Hepatocyte (in vitro differentiated cells): ENCODE measurements around the gene DHRS12. TPM values are rescaled to one million over a fixed set of nuclear protein-coding genes. Genes with fewer than 3 reads are reported as not detected.
A peak's percentile ranks its signal among the peaks of the same experiment; 100 is the strongest.

ENCODE experiments used
- DNase-seq: peaks from one replicate; pipeline ENCODE4 v3.0.0-alpha.2; 2016; ENCODE audit warnings: low spot score
- H2AFZ ChIP-seq: fragments of 200-600 bp; sonication (generic); 2 replicates; pipeline ENCODE4 v1.6.0; 2016; ENCODE audit warnings: antibody characterized with exemption, mild to moderate bottlenecking
- H3K27ac ChIP-seq: fragments of 200-600 bp; sonication (generic); 2 replicates; pipeline ENCODE4 v1.5.1; 2016; ENCODE audit warnings: mild to moderate bottlenecking
- H3K27me3 ChIP-seq: fragments of 200-600 bp; sonication (generic); 2 replicates; pipeline ENCODE4 v1.6.1; 2016
- H3K36me3 ChIP-seq: fragments of 200-600 bp; sonication (generic); replicated peaks from 2 replicates; pipeline ENCODE4 v1.5.1; 2016; ENCODE audit warnings: low read depth; ENCODE audit not compliant: insufficient read depth
- H3K4me1 ChIP-seq: fragments of 200-600 bp; sonication (generic); 2 replicates; pipeline ENCODE4 v1.5.1; 2016; ENCODE audit warnings: mild to moderate bottlenecking, moderate library complexity; ENCODE audit not compliant: insufficient read depth
- H3K4me2 ChIP-seq: fragments of 200-600 bp; sonication (generic); 2 replicates; pipeline ENCODE4 v1.6.0; 2016
- H3K4me3 ChIP-seq: fragments of 200-600 bp; sonication (generic); 2 replicates; pipeline ENCODE4 v1.5.1; 2016; ENCODE audit warnings: mild to moderate bottlenecking
- H3K79me2 ChIP-seq: fragments of 200-600 bp; sonication (generic); 2 replicates; pipeline ENCODE4 v1.6.0; 2017; ENCODE audit warnings: mild to moderate bottlenecking
- H3K9me2 ChIP-seq: fragments of 200-600 bp; sonication (generic); replicated peaks from 2 replicates; pipeline ENCODE4 v1.6.0; 2017; ENCODE audit warnings: mild to moderate bottlenecking; ENCODE audit not compliant: insufficient read depth
- H3K9me3 ChIP-seq: fragments of 200-600 bp; sonication (generic); 2 replicates; pipeline ENCODE4 v1.5.1; 2016; ENCODE audit warnings: low read depth, mild to moderate bottlenecking
- H4K20me1 ChIP-seq: fragments of 200-600 bp; sonication (generic); 2 replicates; pipeline ENCODE4 v1.6.0; 2016; ENCODE audit warnings: mild to moderate bottlenecking; ENCODE audit not compliant: insufficient read depth, poor library complexity, severe bottlenecking
- CTCF ChIP-seq: fragments of 200-600 bp; sonication (generic); IDR thresholded peaks from 2 replicates; pipeline ENCODE4 v1.5.1; 2016; ENCODE audit warnings: antibody characterized with exemption, mild to moderate bottlenecking; ENCODE audit not compliant: poor library complexity
- EZH2 ChIP-seq: fragments of 200-600 bp; sonication (generic); IDR thresholded peaks from 2 replicates; pipeline ENCODE4 v1.6.1; 2016; ENCODE audit warnings: antibody characterized with exemption, mild to moderate bottlenecking, borderline replicate concordance
- EZH2phosphoT487 ChIP-seq: fragments of 200-600 bp; sonication (generic); IDR thresholded peaks from one replicate; pipeline ENCODE4 v1.6.1; 2018; ENCODE audit warnings: antibody characterized with exemption, mild to moderate bottlenecking, low read depth, moderate library complexity; ENCODE audit not compliant: unreplicated experiment, severe bottlenecking
- WGBS: methylation state at CpG from one replicate; pipeline ENCODE4 v1.1.6; 2016; ENCODE audit warnings: low lambda C conversion rate; ENCODE audit errors: missing lambda C conversion rate; 5-methylcytosine and 5-hydroxymethylcytosine counted together
- polyA plus RNA-seq: library from polyadenylated mRNA; unstranded; fragments of >200 nt; fragmentation: Nextera tagmentation; extraction: Ambion mirVana; gene quantifications from 2 replicates; pipeline ENCODE4 v1.2.1, GENCODE V29; 2016
- total RNA-seq: library from RNA; depleted of rRNA; stranded (reverse); fragments of >200 nt; gene quantifications from 2 replicates; pipeline ENCODE4 v1.2.3, GENCODE V29; 2014

Gene DHRS12
- total RNA-seq (4.6 and 9.8 TPM in 2 replicates), polyA plus RNA-seq (13.5 and 19.3 TPM in 2 replicates)

- Histone ChIP-seq H3K27me3 (no peaks in the 10 kb centered on the region), H3K9me3 (no peaks in the 10 kb centered on the region), H3K4me1 (peaks cover 16% of the 10 kb centered on the region), H3K36me3 (no peaks in the 10 kb centered on the region), H3K4me2 (peak within 1 kb of the TSS; percentile 78), H3K79me2 (no peaks in the 10 kb centered on the region), H3K4me3 (peak within 1 kb of the TSS; percentile 57), H3K27ac (peak within 1 kb of the TSS; percentile 98), H2AFZ (peak within 1 kb of the TSS; percentile 46), H3K9me2 (no peaks in the 10 kb centered on the region), H4K20me1 (no peaks in the 10 kb centered on the region)
- WGBS: 2% methylated on average over 85 of the region's 91 CpGs
- DNase-seq: peak; percentile 96
- TF ChIP-seq EZH2 (no peak), CTCF (no peak), EZH2phosphoT487 (no peak)
Measured at GRCh38 chr13:51803422-51804294, at the start of gene DHRS12. DHRS12 (minus strand) TSS chr13:51804163; CDS start chr13:51799659, 4,504 bp downstream.

GRCh38 chr13:51849145-51850101, 45.5 kb upstream of the DHRS12 start:
- no peaks in the 10 kb centered on the region for H3K9me3 ChIP-seq
- TF ChIP-seq EZH2phosphoT487 (no peak), EZH2 (no peak), CTCF (peak; percentile 45)
- no peaks in the 10 kb centered on the region for H3K79me2 ChIP-seq
- no peaks in the 10 kb centered on the region for H4K20me1 ChIP-seq
- H3K4me3 ChIP-seq: no peak overlapping the region
- 69% methylated on average over 21 of the region's 21 CpGs for WGBS
- H3K4me1 ChIP-seq: peaks cover 10% of the 10 kb centered on the region
- no peak overlapping the region for H3K27ac ChIP-seq
- no peak overlapping the region for H2AFZ ChIP-seq
- no peaks in the 10 kb centered on the region for H3K27me3 ChIP-seq
- no peaks in the 10 kb centered on the region for H3K9me2 ChIP-seq
- no peak for DNase-seq
- no peaks in the 10 kb centered on the region for H3K36me3 ChIP-seq
- no peak overlapping the region for H3K4me2 ChIP-seq

- no peak overlapping the region for H3K4me2 ChIP-seq
- TF ChIP-seq EZH2 (no peak), EZH2phosphoT487 (no peak), CTCF (no peak)
- H3K4me3 ChIP-seq: no peak overlapping the region
- H2AFZ ChIP-seq: no peak overlapping the region
- DNase-seq: no peak
- H3K27me3 ChIP-seq: no peaks in the 10 kb centered on the region
- peaks cover 10% of the 10 kb centered on the region for H3K4me1 ChIP-seq
- H3K27ac ChIP-seq: no peak overlapping the region
- H3K9me3 ChIP-seq: no peaks in the 10 kb centered on the region
- no peaks in the 10 kb centered on the region for H3K9me2 ChIP-seq
- WGBS: 65% methylated on average over 4 of the region's 4 CpGs
- no peaks in the 10 kb centered on the region for H4K20me1 ChIP-seq
- no peaks in the 10 kb centered on the region for H3K36me3 ChIP-seq
- H3K79me2 ChIP-seq: no peaks in the 10 kb centered on the region
Measured at GRCh38 chr13:51848674-51849073, 44.7 kb upstream of the DHRS12 start.
